Measurements from ENCODE around the gene FBXO30. TPM values are rescaled to one million over a fixed set of nuclear protein-coding genes. Genes with fewer than 3 reads are reported as not detected.

FBXO30 gene
- total RNA-seq, 1 donor from 2014 or later, result 34.6 TPM

GRCh38 chr6:145772846-145773245 lies 41.7 kb downstream of the FBXO30 start:
- no peak overlapping the region for H3K27ac ChIP-seq
- H3K9me3 Mint-ChIP-seq, result peaks cover 31% of the 10 kb centered on the region
- H3K4me1 ChIP-seq, result no peaks in the 10 kb centered on the region
- H3K4me3 ChIP-seq, result no peak overlapping the region
- no peaks in the 10 kb centered on the region for H3F3A ChIP-seq (ENCODE audit: low read depth)
- no peaks in the 10 kb centered on the region for H3K36me3 Mint-ChIP-seq
- no peaks in the 10 kb centered on the region for H4K20me1 ChIP-seq (ENCODE audit: low read depth)
- no peak overlapping the region for H3K9ac ChIP-seq
- no peaks in the 10 kb centered on the region for H3K27me3 ChIP-seq
- TF ChIP-seq EZH2 (IDR thresholded peaks at IDR 0.05) (no peak), CTCF (IDR thresholded peaks at IDR 0.05) (no peak), EZH2phosphoT487 (IDR thresholded peaks at IDR 0.05) (no peak)
- no peak for DNase-seq (ENCODE audit: low spot score)
- no peaks in the 10 kb centered on the region for H3K79me2 ChIP-seq (ENCODE audit: low read depth)
- H3K27ac Mint-ChIP-seq, result no peak overlapping the region
- H2AFZ ChIP-seq (replicated peaks), result no peak overlapping the region
- peaks cover 4% of the 10 kb centered on the region for H3K9me3 ChIP-seq (ENCODE audit: low read depth)
- peaks cover 2% of the 10 kb centered on the region for H3K27me3 Mint-ChIP-seq (ENCODE audit: insufficient read depth, low read depth)
- no peaks in the 10 kb centered on the region for H3K4me1 Mint-ChIP-seq
- no peak overlapping the region for H3K4me2 ChIP-seq
- H3K4me3 Mint-ChIP-seq, result no peak overlapping the region
- H3K36me3 ChIP-seq, result no peaks in the 10 kb centered on the region

GRCh38 chr6:145765449-145765848 lies 49.1 kb downstream of the FBXO30 start:
- H3K4me3 Mint-ChIP-seq, result no peak overlapping the region
- H3K27ac Mint-ChIP-seq, result no peak overlapping the region

GRCh38 chr6:145763742-145764141 lies 50.9 kb downstream of the FBXO30 start:
- H3K9me3 Mint-ChIP-seq, result no peaks in the 10 kb centered on the region
- H3K27me3 Mint-ChIP-seq (ENCODE audit: insufficient read depth, low read depth), result no peaks in the 10 kb centered on the region
- no peaks in the 10 kb centered on the region for H3K4me1 ChIP-seq
- no peak for DNase-seq (ENCODE audit: low spot score)
- TF ChIP-seq EZH2phosphoT487 (IDR thresholded peaks at IDR 0.05) (no peak), CTCF (IDR thresholded peaks at IDR 0.05) (no peak), EZH2 (IDR thresholded peaks at IDR 0.05) (no peak)
- H3K27ac Mint-ChIP-seq, result no peak overlapping the region
- no peak overlapping the region for H3K27ac ChIP-seq
- H3K27me3 ChIP-seq, result no peaks in the 10 kb centered on the region
- no peaks in the 10 kb centered on the region for H3K79me2 ChIP-seq (ENCODE audit: low read depth)
- H3K4me3 ChIP-seq, result no peak overlapping the region
- H3K9me3 ChIP-seq (ENCODE audit: low read depth), result no peaks in the 10 kb centered on the region
- no peak overlapping the region for H3K4me2 ChIP-seq
- no peaks in the 10 kb centered on the region for H3F3A ChIP-seq (ENCODE audit: low read depth)
- H3K36me3 Mint-ChIP-seq, result peaks cover 2% of the 10 kb centered on the region
- no peaks in the 10 kb centered on the region for H3K4me1 Mint-ChIP-seq
- H3K9ac ChIP-seq, result no peak overlapping the region
- no peaks in the 10 kb centered on the region for H3K36me3 ChIP-seq
- no peak overlapping the region for H3K4me3 Mint-ChIP-seq
- H2AFZ ChIP-seq (replicated peaks), result no peak overlapping the region
- H4K20me1 ChIP-seq (ENCODE audit: low read depth), result no peaks in the 10 kb centered on the region

More at GRCh38 chr6:145765449-145765848, 49.1 kb downstream of the FBXO30 start:
- Mint-ChIP-seq H3K27me3 (ENCODE audit: insufficient read depth, low read depth) (peaks cover 2% of the 10 kb centered on the region), H3K9me3 (peaks cover 2% of the 10 kb centered on the region), H3K36me3 (peaks cover 2% of the 10 kb centered on the region), H3K4me1 (no peaks in the 10 kb centered on the region)
- Histone ChIP-seq H3F3A (ENCODE audit: low read depth) (no peaks in the 10 kb centered on the region), H3K4me1 (no peaks in the 10 kb centered on the region), H3K9me3 (ENCODE audit: low read depth) (no peaks in the 10 kb centered on the region), H3K4me3 (no peak overlapping the region), H3K36me3 (no peaks in the 10 kb centered on the region), H2AFZ (replicated peaks) (no peak overlapping the region), H3K79me2 (ENCODE audit: low read depth) (no peaks in the 10 kb centered on the region), H4K20me1 (ENCODE audit: low read depth) (no peaks in the 10 kb centered on the region), H3K9ac (no peak overlapping the region), H3K27me3 (no peaks in the 10 kb centered on the region), H3K4me2 (no peak overlapping the region), H3K27ac (no peak overlapping the region)
- TF ChIP-seq EZH2 (IDR thresholded peaks at IDR 0.05) (no peak), CTCF (IDR thresholded peaks at IDR 0.05) (no peak), EZH2phosphoT487 (IDR thresholded peaks at IDR 0.05) (no peak)
- DNase-seq (ENCODE audit: low spot score), result no peak
